HG02759 (cell line): ENCODE results near the gene ASRGL1.

ENCODE experiments used
- ATAC-seq: cut with Tn5 transposase; IDR thresholded peaks from one replicate; pipeline ENCODE4 v1.9.1; 2021; ENCODE audit warnings: mild to moderate bottlenecking, moderate library complexity; ENCODE audit not compliant: unreplicated experiment

The ASRGL1 gene

DNA sequence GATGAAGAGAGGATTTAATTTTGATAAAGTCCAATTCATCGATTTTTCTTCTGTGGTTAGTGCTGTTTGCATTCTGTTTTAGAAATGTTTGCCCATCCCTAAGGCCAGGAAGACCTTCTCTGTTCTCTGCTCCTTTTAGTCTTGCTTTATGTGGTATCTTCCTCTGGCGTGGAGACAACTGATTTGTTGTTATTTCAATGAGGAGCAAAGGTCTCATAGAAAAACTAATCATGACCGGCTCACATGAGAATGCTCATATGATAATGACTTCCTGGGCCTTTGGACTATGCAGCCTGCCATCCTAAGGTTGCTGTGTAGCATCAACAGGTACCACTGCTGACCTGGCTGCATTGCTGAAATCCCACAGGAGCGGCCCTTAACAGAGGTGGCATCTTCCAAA lies 101.4 kb downstream of the ASRGL1 start:
- no peak for ATAC-seq

- no peak for ATAC-seq
Observed at GRCh38 chr11:62439785-62440602, 102.7 kb downstream of the ASRGL1 start.
